Stomach (tissue), 4 donors: ENCODE data around the gene FHOD3.

Experiments
- EP300 ChIP-seq: sonication (generic); formaldehyde crosslinking; IDR thresholded peaks from one replicate; pipeline ENCODE4 v1.6.1; 2017; ENCODE audit warnings: antibody characterized with exemption
- POLR2A ChIP-seq, 4 donors: fragments of 450-650 bp; IDR thresholded peaks; one replicate each; pipeline ENCODE4 v1.6.1; 2016; ENCODE audit warnings: antibody characterized with exemption in 4 of 4, control low read depth in 2 of 4, mild to moderate bottlenecking in 1 of 4, moderate library complexity in 1 of 4
- POLR2AphosphoS5 ChIP-seq, 3 donors: sonication (generic); formaldehyde crosslinking; IDR thresholded peaks; one replicate each; pipeline ENCODE4 v1.6.1; 2016; ENCODE audit warnings: antibody characterized with exemption in 3 of 3
- TF ChIP-seq, protein P1 (sequence below), 7 experiments: fragments of 450-650 bp in 4 of 7; fragments of 200-600 bp in 3 of 7; sonication (generic) in 3 of 7; IDR thresholded peaks; one replicate each; pipeline ENCODE4 v1.5.1; 2016 to 2019; ENCODE audit warnings: antibody characterized with exemption in 7 of 7, control low read depth in 2 of 7, mild to moderate bottlenecking in 1 of 7

DNA sequence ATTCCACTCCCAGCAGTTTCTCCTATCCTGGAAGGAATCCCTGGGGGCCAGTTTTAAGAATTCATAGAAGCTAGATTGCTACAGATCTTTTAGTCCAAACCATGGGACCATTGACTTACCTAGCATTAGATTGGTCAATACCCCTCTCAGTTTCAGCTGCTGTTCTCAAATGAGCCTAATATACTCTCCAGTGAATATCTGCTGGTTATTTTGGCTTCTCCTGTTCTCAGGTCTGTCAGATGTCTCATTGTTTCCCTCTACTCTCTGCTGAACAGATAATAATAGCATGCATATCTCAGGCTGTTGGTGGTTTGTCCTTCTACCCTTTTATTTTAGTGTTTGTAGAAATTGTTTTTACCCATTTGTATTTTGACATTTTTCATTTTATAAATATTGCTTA, 99.5 kb downstream of the FHOD3 start:
- TF ChIP-seq, protein P1, sequence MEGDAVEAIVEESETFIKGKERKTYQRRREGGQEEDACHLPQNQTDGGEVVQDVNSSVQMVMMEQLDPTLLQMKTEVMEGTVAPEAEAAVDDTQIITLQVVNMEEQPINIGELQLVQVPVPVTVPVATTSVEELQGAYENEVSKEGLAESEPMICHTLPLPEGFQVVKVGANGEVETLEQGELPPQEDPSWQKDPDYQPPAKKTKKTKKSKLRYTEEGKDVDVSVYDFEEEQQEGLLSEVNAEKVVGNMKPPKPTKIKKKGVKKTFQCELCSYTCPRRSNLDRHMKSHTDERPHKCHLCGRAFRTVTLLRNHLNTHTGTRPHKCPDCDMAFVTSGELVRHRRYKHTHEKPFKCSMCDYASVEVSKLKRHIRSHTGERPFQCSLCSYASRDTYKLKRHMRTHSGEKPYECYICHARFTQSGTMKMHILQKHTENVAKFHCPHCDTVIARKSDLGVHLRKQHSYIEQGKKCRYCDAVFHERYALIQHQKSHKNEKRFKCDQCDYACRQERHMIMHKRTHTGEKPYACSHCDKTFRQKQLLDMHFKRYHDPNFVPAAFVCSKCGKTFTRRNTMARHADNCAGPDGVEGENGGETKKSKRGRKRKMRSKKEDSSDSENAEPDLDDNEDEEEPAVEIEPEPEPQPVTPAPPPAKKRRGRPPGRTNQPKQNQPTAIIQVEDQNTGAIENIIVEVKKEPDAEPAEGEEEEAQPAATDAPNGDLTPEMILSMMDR (IDR thresholded peaks at IDR 0.05): no peak
- TF ChIP-seq EP300: no peak
- no peak for TF ChIP-seq POLR2AphosphoS5 (IDR thresholded peaks at IDR 0.05)
- TF ChIP-seq POLR2A (IDR thresholded peaks at IDR 0.05): no peak
